H1 (cell line): Measurements from ENCODE around the gene EYA2. TPM values are rescaled to one million over a fixed set of nuclear protein-coding genes. Genes with fewer than 3 reads are reported as not detected.

Source experiments
- CTCF ChIA-PET: fragments of 300-600 bp; sonication (Branson Sonifier 250); formaldehyde crosslinking; loops from one replicate; lab custom pipeline; 2021; ENCODE audit not compliant: partially characterized antibody; lab: Charles Lee
- POLR2A ChIA-PET: fragments of 300-600 bp; sonication (Branson Sonifier 250); formaldehyde crosslinking; loops from one replicate; lab custom pipeline; 2021; ENCODE audit warnings: inconsistent platforms; ENCODE audit not compliant: partially characterized antibody; lab: Charles Lee
- DNase-seq, 2 experiments: peaks; one replicate each; pipeline versions ENCODE4 v3.0.0 to v3.0.0-alpha.2; 2010 to 2022; ENCODE audit warnings: low spot score in 2 of 2, low read depth in 1 of 2, mixed read lengths in 1 of 2
- FAIRE-seq: peaks from 2 replicates; lab custom pipeline; 2011; peaks lifted over from hg19 to GRCh38; lab: Jason Lieb, UNC
- H2AFZ ChIP-seq: 2 replicates; pipeline ENCODE4 v1.8.1; 2012; ENCODE audit warnings: low read length, inconsistent platforms
- H2AK5ac ChIP-seq: 2 replicates; pipeline ENCODE4 v1.6.1; 2013; ENCODE audit warnings: low read depth, low read length
- H2BK120ac ChIP-seq: replicated peaks from 2 replicates; pipeline ENCODE3; 2013; ENCODE audit warnings: low read depth, low read length, inconsistent platforms
- H2BK12ac ChIP-seq: 2 replicates; pipeline ENCODE4 v1.6.1; 2013; ENCODE audit warnings: low read depth, low read length
- H2BK15ac ChIP-seq: 2 replicates; pipeline ENCODE4 v1.6.1; 2013; ENCODE audit warnings: low read length
- H2BK20ac ChIP-seq: 2 replicates; pipeline ENCODE4 v1.6.1; 2013; ENCODE audit warnings: low read length
- H2BK5ac ChIP-seq: 2 replicates; pipeline ENCODE4 v1.6.1; 2013; ENCODE audit warnings: low read depth, low read length
- H3K14ac ChIP-seq: 2 replicates; pipeline ENCODE4 v1.6.1; 2013; ENCODE audit warnings: inconsistent platforms; ENCODE audit not compliant: insufficient read length
- H3K18ac ChIP-seq: 2 replicates; pipeline ENCODE4 v1.6.1; 2013; ENCODE audit warnings: low read length; ENCODE audit errors: extremely low read depth
- H3K23ac ChIP-seq: 2 replicates; pipeline ENCODE4 v1.6.1; 2013; ENCODE audit warnings: inconsistent platforms; ENCODE audit not compliant: insufficient read length
- H3K23me2 ChIP-seq: 2 replicates; pipeline ENCODE4 v1.6.1; 2013; ENCODE audit warnings: low read depth, low read length
- H3K27ac ChIP-seq: 2 replicates; pipeline ENCODE4 v1.6.1; 2011; ENCODE audit warnings: low read depth, low read length, inconsistent platforms
- H3K27me3 ChIP-seq, 4 experiments: replicated peaks in 1 of 4; 1 replicate in 1 of 4; 2 replicates in 3 of 4; pipeline versions ENCODE4 v1.6.1 to v1.8.1; 2011 to 2013; ENCODE audit warnings: low read length in 3 of 4, mild to moderate bottlenecking in 3 of 4, inconsistent platforms in 2 of 4, mixed read lengths in 2 of 4, moderate library complexity in 1 of 4; ENCODE audit not compliant: control insufficient read depth in 3 of 4, insufficient read depth in 3 of 4; ENCODE audit errors: extremely low read depth in 1 of 4
- H3K36me3 ChIP-seq, 4 experiments: 2 replicates each; pipeline versions ENCODE4 v1.6.1 to v1.8.1; 2011 to 2013; ENCODE audit warnings: mild to moderate bottlenecking in 4 of 4, low read length in 3 of 4, moderate library complexity in 2 of 4, control low read depth in 1 of 4, inconsistent platforms in 1 of 4; ENCODE audit not compliant: insufficient read depth in 4 of 4, control insufficient read depth in 2 of 4
- H3K4ac ChIP-seq: replicated peaks from 2 replicates; pipeline ENCODE3; 2013; ENCODE audit warnings: low read length, low read depth, mixed read lengths, inconsistent platforms; ENCODE audit not compliant: insufficient read length
- H3K4me1 ChIP-seq, 4 experiments: replicated peaks in 1 of 4; 1 replicate in 1 of 4; 2 replicates in 3 of 4; pipeline versions ENCODE4 v1.6.1 to v1.8.1; 2011 to 2013; ENCODE audit warnings: low read length in 3 of 4, inconsistent platforms in 2 of 4, mixed read lengths in 1 of 4; ENCODE audit not compliant: insufficient read depth in 4 of 4, control insufficient read depth in 3 of 4
- H3K4me2 ChIP-seq, 2 experiments: 2 replicates each; pipeline versions ENCODE4 v1.6.1 to v1.8.1; 2011 to 2013; ENCODE audit warnings: low read depth in 2 of 2, low read length in 2 of 2, control low read depth in 1 of 2, inconsistent platforms in 1 of 2, mild to moderate bottlenecking in 1 of 2; ENCODE audit not compliant: insufficient read depth in 1 of 2
- H3K4me3 ChIP-seq, 4 experiments: fragments of 200-600, 300-600 bp in 1 of 4; sonication (generic), shearing (Covaris generic), sonication (Bioruptor Twin) in 1 of 4; 2 replicates each; pipeline versions ENCODE4 v1.5.1 to v1.8.1; 2011 to 2016; ENCODE audit warnings: low read length in 4 of 4, low read depth in 3 of 4, control low read depth in 2 of 4, inconsistent platforms in 2 of 4, mild to moderate bottlenecking in 2 of 4, mixed read lengths in 1 of 4, moderate library complexity in 1 of 4; ENCODE audit not compliant: insufficient read depth in 2 of 4; ENCODE audit errors: extremely low read depth in 1 of 4
- H3K56ac ChIP-seq: replicated peaks from 2 replicates; pipeline ENCODE3; 2013; ENCODE audit warnings: low read depth, mild to moderate bottlenecking, mixed read lengths, low read length, inconsistent platforms; ENCODE audit not compliant: insufficient read length
- H3K79me1 ChIP-seq: 2 replicates; pipeline ENCODE4 v1.6.1; 2013; ENCODE audit warnings: low read depth, low read length, control low read depth
- H3K79me2 ChIP-seq, 2 experiments: 2 replicates each; pipeline versions ENCODE4 v1.6.1 to v1.8.1; 2012 to 2013; ENCODE audit warnings: low read length in 2 of 2, mild to moderate bottlenecking in 2 of 2, inconsistent platforms in 1 of 2; ENCODE audit not compliant: insufficient read depth in 2 of 2, control insufficient read depth in 1 of 2
- H3K9ac ChIP-seq, 4 experiments: replicated peaks in 1 of 4; 1 replicate in 1 of 4; 2 replicates in 3 of 4; pipeline versions ENCODE4 v1.6.1 to v1.8.1; 2011 to 2013; ENCODE audit warnings: low read depth in 3 of 4, low read length in 3 of 4, control low read depth in 2 of 4, mild to moderate bottlenecking in 2 of 4, moderate library complexity in 2 of 4, inconsistent platforms in 1 of 4; ENCODE audit errors: extremely low read depth in 1 of 4
- H3K9me3 ChIP-seq, 2 experiments: 2 replicates each; pipeline versions ENCODE4 v1.6.1 to v1.8.1; 2012 to 2013; ENCODE audit warnings: mild to moderate bottlenecking in 2 of 2, moderate library complexity in 2 of 2, control low read depth in 1 of 2, inconsistent platforms in 1 of 2, low read depth in 1 of 2, low read length in 1 of 2, mixed read lengths in 1 of 2; ENCODE audit not compliant: insufficient read depth in 2 of 2
- H4K20me1 ChIP-seq, 2 experiments: replicated peaks in 1 of 2; 2 replicates each; pipeline versions ENCODE3 to v1.8.1; 2011 to 2013; ENCODE audit warnings: inconsistent platforms in 2 of 2, low read length in 2 of 2, mild to moderate bottlenecking in 1 of 2; ENCODE audit not compliant: insufficient read depth in 2 of 2, control insufficient read depth in 1 of 2
- H4K5ac ChIP-seq: 2 replicates; pipeline ENCODE4 v1.6.1; 2013; ENCODE audit warnings: low read length, low read depth, mixed read lengths, inconsistent platforms; ENCODE audit not compliant: insufficient read length
- H4K8ac ChIP-seq: 2 replicates; pipeline ENCODE4 v1.8.0; 2013; ENCODE audit warnings: mild to moderate bottlenecking, moderate library complexity, low read length, inconsistent platforms; ENCODE audit not compliant: insufficient read depth; ENCODE audit errors: extremely low read depth
- H4K91ac ChIP-seq: replicated peaks from 2 replicates; pipeline ENCODE3; 2013; ENCODE audit warnings: low read length, mixed read lengths, inconsistent platforms; ENCODE audit not compliant: insufficient read length
- CREB1 ChIP-seq: IDR thresholded peaks from 2 replicates; pipeline ENCODE4 v1.6.1; 2012; ENCODE audit warnings: inconsistent platforms
- RAD21 ChIP-seq, 2 experiments: IDR thresholded peaks in 1 of 2; conservative IDR thresholded peaks in 1 of 2; 2 replicates each; pipeline ENCODE4 v1.6.1; 2011; ENCODE audit warnings: low read depth in 2 of 2, low read length in 2 of 2, improper control_type of control experiment in 1 of 2, inconsistent platforms in 1 of 2, mild to moderate bottlenecking in 1 of 2, moderate library complexity in 1 of 2
- whole genome bisulfite sequencing, 2 experiments: shearing (Covaris generic) in 1 of 2; methylation state at CpG; one replicate each; pipeline versions ENCODE4 v1.1.6 to v1.1.7; 2013 to 2015; ENCODE audit warnings: low lambda C conversion rate in 2 of 2, mixed read lengths in 2 of 2, inconsistent platforms in 1 of 2, low coverage in 1 of 2, missing lambda C conversion rate in 1 of 2; ENCODE audit not compliant: insufficient replicate concordance in 2 of 2, insufficient coverage in 1 of 2, insufficient read length in 1 of 2; ENCODE audit errors: extremely low coverage in 1 of 2, missing lambda C conversion rate in 1 of 2; 5-methylcytosine and 5-hydroxymethylcytosine counted together
- polyA plus RNA-seq, 7 experiments: library from polyadenylated mRNA; depleted of rRNA in 3 of 7; stranded (reverse) in 5 of 7; unstranded in 2 of 7; fragments of >200 nt in 5 of 7; fragments of 200-250 nt in 2 of 7; gene quantifications; 1 replicate in 5 of 7; 2 replicates in 1 of 7; 4 replicates in 1 of 7; pipeline versions ENCODE4 v1.2.1 to v1.2.3, GENCODE V29; 2011 to 2013; ENCODE audit warnings: missing spikeins in 2 of 7, mixed read lengths in 2 of 7
- total RNA-seq: library from RNA; stranded (reverse); fragmentation: NEBNext Ultra II Directional; extraction: Animal tissue kit (Norgen Biotek cat#: 25700); gene quantifications from 2 replicates; pipeline ENCODE4 v1.2.1, GENCODE V29; 2021

Gene EYA2
- total and polyA plus RNA-seq, 2 of the 8 experiments (the other 6 are each of a cell fraction or from before 2014, with no cell fraction given) = 1.6 to 1.7 TPM

DNA sequence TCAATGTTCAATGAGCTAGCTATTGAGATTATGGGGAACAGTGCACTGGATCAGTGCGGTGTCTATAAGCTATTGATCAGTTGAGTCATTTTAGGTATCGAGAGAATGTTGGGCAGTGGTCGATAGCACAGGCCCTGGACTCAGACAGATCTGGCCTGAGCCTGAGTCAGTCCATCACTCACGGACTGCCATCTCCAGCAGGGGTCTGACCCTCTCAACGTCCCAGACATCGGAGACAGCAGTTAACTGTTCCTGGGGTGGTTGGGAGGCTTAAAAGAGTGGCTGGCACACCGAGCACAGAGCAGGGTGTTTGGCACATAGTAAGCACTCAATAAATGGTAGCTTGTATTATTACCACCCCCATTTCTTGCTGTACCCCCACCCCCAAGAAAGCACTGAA, 9.3 kb downstream of the EYA2 start:
- H2AK5ac ChIP-seq = no peak overlapping the region
- H3K4ac ChIP-seq = no peak overlapping the region
- no peak overlapping the region for H3K18ac ChIP-seq
- WGBS, 2 experiments = 90% methylated on average over 7 of the region's 7 CpGs; no CpG with 5 or more reads in 1 of the 2 experiments
- H3K23ac ChIP-seq = no peak overlapping the region
- H4K20me1 ChIP-seq = no peaks in the 10 kb centered on the region
- no peak overlapping the region for H2BK20ac ChIP-seq
- no peak overlapping the region for H3K56ac ChIP-seq
- no peak overlapping the region for H2BK5ac ChIP-seq
- H3K27ac ChIP-seq = no peak overlapping the region
- no peaks in the 10 kb centered on the region for H3K23me2 ChIP-seq
- 0 out of 4 replicates have a peak, but pooled peaks of 1 of the 2 experiments have one; percentile 2 for TF ChIP-seq RAD21 (IDR thresholded peaks at IDR 0.05 in 1 of 2, conservative IDR thresholded peaks at IDR 0.05 in 1 of 2; ENCODE audit: low read depth in 2 of 2, low read length in 2 of 2)
- no peak for TF ChIP-seq CREB1
- H3K9ac ChIP-seq = no peak overlapping the region
- H3K27me3 ChIP-seq = no peaks in the 10 kb centered on the region
- H3K79me1 ChIP-seq = no peaks in the 10 kb centered on the region
- H3K14ac ChIP-seq = no peak overlapping the region
- H2AFZ ChIP-seq = no peak overlapping the region
- no peaks in the 10 kb centered on the region for H3K79me2 ChIP-seq
- no peak overlapping the region for H3K4me3 ChIP-seq
- H4K8ac ChIP-seq = no peak overlapping the region
- ChIA-PET POLR2A (no interaction called here), CTCF (interaction anchor here (0.6 to 1.3 kb wide), 4 partner anchors 11 to 151 kb away, joined by 3 to 5 read pairs (median 3); no protein-coding TSS in a partner anchor)
- H4K91ac ChIP-seq = no peak overlapping the region
- no peaks in the 10 kb centered on the region for H3K36me3 ChIP-seq
- no peaks in the 10 kb centered on the region; a peak in 1 of 4 replicates for H3K9me3 ChIP-seq
- H2BK12ac ChIP-seq = no peak overlapping the region
- no peak overlapping the region for H4K5ac ChIP-seq
- no peak for DNase-seq
- H3K4me2 ChIP-seq = no peak overlapping the region
- FAIRE-seq = no peak
- H2BK120ac ChIP-seq = no peak overlapping the region
- H3K4me1 ChIP-seq = peaks cover 0 to 3% (median 0%) of the 10 kb centered on the region in 4 experiments; a peak in 1 of 7 replicates
- H2BK15ac ChIP-seq = no peak overlapping the region
